ENCODE measurements around the gene SIRPG.

- TF ChIP-seq, protein P1, sequence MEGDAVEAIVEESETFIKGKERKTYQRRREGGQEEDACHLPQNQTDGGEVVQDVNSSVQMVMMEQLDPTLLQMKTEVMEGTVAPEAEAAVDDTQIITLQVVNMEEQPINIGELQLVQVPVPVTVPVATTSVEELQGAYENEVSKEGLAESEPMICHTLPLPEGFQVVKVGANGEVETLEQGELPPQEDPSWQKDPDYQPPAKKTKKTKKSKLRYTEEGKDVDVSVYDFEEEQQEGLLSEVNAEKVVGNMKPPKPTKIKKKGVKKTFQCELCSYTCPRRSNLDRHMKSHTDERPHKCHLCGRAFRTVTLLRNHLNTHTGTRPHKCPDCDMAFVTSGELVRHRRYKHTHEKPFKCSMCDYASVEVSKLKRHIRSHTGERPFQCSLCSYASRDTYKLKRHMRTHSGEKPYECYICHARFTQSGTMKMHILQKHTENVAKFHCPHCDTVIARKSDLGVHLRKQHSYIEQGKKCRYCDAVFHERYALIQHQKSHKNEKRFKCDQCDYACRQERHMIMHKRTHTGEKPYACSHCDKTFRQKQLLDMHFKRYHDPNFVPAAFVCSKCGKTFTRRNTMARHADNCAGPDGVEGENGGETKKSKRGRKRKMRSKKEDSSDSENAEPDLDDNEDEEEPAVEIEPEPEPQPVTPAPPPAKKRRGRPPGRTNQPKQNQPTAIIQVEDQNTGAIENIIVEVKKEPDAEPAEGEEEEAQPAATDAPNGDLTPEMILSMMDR (IDR thresholded peaks at IDR 0.05), result no peak
- TF ChIP-seq POLR2A (IDR thresholded peaks at IDR 0.05), result no peak
Observed at GRCh38 chr20:1669304-1669703, 11.7 kb upstream of the SIRPG start.
